Femur (tissue), 1 donor: ENCODE results near the gene TMEM53.
A peak's percentile ranks its signal among the peaks of the same experiment; 100 is the strongest.

Experiments used
- DNase-seq: peaks from one replicate; pipeline ENCODE4 v3.0.0-alpha.2; 2017

Gene TMEM53

DNA sequence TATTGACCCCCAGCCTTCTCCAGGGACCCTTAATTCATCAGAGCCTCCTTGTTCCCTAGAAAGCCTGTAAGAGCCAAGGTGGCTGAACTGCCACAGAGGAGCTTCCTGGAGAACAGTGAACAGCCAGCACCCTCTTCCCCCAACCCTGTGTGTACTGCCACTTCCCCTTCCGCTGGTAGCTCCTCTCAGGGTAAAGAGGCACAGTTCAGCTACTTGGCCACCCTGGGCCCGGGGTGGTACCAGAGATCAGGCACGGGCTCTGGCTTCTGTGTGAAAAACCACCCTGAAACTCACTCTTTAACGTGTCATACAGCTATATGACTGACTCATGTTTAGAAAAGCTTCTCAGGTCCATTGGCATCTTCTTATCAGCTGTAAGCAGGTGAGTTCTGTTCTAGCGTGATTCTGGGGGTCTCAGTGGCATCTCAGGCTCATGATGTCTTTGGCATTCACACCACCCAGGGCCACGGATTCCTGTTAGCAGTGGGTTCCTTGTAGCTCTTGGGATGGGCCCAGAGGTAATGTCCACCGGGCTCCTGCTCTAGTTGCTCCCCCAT is 22.6 kb upstream of the TMEM53 start:
- no peak for DNase-seq

DNA sequence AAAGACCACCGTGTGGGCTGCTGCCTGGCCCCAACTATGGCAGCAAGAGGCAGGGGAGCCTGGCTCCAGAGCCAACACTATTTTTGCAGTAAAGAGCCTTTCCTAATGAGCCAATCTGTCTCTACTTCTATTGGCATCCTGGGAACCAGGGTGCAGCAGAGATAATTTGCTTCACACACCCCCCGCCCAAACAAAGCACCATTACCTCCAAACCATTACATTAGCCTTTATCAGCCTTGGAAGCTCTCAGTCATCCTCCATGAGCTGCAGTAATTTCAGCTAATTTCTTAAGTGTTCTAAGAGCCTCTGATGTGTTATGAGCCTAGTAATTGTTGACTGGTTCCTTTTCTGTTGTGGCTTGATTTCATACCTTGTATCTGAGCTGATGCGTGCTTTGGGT is 21.8 kb upstream of the TMEM53 start:
- DNase-seq = no peak

DNA sequence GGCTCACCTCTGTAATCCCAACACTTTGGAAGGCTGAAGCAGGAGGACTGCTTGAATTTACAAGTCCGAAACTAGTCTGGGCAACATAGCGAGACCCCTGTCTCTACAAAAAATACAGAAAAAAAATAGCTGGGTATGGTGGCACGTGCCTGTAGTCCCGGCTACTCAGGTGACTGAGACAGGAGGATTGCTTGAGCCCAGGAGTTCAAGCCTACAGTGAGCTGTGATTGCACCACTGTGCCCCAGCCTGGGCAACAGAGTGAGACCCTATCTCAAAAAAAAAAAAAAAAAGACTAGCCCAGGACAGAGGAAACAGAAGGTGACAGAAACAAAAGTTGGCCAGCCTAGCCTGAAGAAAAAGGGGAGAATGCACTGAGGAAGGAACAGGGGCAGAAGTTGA is 21.4 kb upstream of the TMEM53 start:
- DNase-seq = no peak

DNA sequence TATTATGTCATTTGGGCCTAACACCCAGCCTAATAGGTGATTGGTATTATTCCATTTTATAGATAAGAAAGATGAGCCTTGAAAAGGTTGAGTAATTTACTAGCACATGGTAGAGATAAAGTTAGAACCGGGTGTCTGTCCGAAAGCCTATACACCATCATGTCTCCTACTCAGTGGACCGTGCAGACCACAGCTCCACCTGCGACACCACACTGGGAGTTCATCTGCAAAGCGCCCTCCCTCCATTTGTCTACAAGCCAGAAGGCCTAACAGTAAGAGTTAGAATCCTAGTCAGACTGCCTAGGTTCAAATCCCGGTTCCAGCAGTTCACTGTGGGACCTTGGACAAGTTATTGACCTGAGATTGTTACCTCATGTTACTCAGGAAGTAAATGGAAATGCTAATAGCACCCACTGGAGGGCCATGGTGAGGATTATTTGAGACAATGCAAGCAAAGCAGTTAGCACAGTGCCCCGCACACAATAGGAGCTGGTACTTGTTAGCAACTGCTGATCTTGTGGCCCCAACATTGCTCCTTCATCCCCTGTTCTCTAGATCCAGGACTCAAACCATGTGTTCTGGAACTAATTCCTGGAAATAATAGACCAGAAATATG is 20.7 kb upstream of the TMEM53 start:
- DNase-seq = no peak

DNA sequence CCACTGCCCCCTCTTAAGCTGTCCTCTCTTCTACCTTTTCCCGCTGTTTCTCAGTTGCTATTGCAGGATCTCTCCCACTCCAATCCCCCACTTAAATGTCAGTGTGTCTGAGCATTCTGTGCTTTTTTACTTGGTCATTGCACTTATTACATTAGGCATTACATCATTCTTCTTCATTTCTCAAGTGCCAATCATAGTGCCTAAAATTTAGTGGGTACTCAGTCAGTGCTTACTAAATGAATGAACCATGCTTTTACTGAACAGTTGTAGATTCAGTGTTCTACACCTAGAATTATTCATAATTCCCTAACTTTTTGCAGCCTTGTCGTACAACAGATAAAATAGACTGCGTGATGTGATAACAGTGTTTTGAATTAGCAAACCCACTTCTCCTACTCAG is 19.6 kb upstream of the TMEM53 start:
- no peak for DNase-seq

DNA sequence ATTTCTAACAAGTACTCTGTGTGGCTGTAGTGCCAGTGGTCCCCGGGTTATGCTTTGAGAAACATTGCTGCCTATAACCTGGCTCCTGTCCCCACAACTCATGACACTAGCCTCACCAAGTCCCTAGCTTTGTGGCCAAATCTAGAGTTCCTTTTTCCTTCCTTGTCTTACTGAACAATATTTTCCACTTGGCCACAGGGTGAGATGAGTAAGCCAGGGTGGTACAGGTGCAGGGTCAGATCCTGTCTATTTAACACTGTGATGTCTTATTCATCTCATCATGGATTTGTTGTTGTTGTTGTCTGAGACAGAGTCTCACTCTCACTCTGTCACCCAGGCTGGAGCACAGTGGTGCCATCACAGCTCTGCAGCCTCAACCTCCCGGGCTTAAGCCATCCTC is 18.9 kb upstream of the TMEM53 start:
- no peak for DNase-seq

DNA sequence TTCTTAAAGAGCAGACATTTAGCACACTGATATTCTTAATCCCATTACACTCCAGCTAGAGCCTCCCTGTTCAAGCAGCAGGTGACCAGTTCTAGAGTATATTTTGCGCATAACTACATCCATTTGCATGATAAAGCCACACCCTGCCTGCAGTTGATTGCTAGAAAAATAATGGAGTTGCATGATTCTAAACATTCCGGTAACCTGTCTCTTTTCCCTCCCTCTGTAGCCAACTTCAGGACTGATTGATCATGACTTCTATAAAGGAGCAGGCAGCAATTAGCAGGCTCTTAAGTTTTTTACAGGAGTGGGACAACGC is 15.1 kb upstream of the TMEM53 start:
- no peak for DNase-seq

DNA sequence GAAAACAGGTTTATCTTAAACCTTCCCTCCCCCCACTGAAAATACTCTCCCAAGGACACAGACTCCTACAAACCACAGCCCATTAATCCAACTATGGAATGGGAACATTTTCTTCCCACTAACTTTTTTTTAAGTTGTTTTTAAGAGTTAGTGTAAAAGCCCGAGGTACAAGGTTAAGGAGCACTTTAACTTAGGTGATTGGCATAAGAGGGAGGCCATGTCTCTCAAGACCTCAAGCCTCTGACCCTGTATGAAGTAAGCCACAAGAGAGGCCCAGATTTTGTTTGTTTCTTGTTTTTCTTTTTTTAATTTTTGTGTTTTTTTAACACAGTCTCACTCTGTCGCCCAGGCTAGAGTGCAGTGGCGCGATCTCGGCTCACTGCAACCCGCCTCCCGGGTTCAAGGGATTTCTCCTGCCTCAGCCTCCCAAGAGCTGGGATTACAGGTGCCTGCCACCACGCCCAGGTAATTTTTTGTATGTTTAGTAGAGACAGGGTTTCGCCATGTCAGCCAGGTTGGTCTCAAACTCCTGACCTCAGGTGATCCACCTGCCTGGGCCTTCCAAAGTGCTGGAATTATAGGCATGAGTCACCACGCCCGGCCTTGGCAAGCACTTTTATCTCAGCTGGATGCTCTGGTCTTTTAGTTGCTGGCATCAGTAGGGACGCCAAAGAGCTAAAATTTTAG is 14.6 kb upstream of the TMEM53 start:
- DNase-seq = no peak

DNA sequence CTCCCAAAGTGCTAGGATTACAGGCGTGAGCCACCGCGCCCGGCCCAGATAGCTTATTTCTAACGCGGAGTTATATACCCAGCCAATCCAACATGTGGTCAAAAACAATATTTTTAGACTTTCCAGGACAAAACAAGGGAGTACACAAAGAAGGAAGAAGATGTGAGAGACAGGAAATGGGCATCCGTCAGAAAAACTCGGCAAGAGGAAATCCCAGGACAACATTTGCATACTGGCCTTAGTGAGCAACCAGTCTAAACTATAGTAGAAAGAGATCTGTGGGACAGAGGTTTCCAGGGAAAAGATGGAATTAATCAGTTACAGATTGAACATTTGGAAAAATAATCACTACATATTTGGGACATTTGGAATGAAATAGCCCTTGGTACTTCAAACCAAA is 11.6 kb upstream of the TMEM53 start:
- DNase-seq = no peak

DNA sequence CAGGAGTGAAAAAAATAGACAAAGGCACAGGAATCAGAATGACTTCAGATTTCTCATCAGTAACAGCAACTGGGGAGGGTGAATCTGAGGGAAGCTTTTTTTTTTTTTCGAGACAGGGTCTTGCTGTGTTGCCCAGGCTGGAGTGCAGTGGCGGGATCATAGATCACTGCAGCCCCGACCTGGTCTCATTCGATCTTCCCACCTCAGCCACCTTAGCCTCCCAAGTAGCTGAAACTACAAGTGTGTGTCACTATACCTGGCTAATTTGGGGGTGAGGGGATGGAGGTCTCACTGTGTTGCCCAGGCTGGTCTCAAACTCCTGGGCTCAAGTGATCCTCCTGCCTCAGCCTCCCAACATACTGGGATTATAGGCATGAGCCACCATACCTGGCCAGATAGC is 10.9 kb upstream of the TMEM53 start:
- DNase-seq = no peak

DNA sequence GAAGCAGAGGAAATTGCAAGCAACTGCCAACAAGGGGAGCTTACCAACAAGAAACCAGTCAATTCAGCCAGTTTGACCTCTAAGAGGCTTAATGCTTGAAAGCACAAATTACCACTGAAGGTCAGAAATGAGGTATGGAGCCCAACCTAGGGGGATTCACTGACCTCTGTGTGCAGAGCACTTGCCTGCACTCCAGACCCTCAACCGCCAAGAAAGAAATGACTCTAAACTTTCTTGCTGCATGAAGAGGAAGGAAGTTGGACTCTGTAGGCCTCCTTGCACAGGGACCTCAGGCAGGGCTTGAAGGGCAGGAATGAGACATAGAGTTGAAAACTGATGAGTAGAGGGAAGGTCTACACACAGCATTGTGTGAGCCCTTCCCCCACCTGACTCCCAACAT is 10.2 kb upstream of the TMEM53 start:
- DNase-seq = no peak

DNA sequence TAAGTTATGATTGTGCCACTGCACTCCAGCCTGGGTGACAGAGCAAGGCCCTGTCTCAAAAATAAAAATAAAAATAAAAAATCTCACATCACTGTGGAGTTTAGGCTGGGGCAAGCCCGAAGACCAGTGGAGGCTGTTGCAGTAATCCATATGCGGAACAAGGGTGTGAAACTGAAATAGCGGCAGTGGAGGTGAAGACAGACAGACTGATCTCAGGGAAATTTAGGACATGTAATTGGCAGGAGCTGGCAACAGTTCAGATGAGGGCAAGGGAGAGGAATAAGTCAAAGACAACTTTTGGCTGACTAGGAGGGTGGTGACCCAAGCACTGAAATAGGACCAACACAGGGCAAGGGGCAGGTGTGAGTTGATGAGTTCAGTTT is 8.6 kb upstream of the TMEM53 start:
- DNase-seq = no peak

DNA sequence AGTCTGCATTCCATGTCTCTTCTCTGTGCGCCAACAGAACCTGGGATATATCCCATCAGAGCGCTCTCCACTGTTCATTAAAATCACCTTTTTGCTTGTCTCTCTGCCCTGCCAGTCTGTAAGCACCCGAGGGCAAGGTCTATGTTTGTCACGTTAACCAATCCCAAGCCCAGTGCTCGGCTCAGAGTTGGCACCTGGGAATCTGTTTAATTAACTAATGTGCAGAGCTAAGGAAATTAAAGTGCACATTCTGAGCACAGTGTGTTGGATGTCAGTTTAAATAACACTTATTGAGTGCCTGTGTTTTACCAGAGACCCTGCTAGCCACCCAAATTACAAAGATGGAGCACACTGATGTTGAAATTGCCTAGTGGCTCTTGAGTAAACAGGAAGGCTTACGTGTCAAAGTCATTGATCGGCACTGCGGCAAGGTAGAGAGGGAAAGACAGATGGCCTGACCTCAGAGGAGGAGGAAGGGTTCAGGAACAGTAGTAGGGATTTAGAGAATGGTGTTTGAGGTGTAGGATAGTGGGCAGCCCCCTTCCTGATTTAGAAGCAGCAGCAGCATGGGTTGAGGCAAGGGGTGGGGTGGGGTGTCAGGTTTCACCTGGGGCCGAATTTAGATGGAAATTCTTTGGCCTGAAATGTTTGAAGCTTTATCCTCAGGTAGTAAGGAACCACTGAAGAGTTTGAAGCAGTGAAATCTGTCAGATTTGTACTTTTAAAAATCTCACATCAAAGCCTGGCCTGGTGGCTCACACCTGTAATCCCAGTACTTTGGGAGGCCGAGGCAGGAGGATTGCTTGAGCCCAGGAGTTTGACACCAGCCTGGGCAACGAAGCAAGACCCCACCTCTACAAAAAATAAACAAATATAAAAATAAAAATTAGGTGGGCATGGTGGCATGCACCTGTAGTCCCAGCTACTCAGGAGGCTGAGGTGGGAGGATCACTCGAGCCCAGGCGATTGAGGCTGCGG is 7.9 kb upstream of the TMEM53 start:
- DNase-seq = no peak

DNA sequence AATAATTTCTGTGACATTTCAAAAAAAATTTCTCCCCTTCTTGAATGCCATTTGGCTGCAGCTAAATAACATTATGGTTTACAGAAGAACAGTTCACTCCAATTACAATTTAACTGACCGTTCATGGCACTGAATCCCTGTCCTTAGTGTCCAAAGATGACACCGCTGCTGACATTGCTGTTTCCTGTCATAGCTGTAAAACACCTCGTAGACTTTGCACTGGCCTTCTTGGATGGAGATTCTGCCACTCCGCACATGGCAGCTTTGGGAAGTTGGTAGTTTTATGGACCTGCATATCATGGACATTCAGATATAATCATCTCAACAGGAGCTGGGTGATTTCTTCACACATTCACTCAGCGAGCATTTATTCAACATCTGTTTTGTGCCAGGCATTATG is 5.2 kb upstream of the TMEM53 start:
- no peak for DNase-seq

DNA sequence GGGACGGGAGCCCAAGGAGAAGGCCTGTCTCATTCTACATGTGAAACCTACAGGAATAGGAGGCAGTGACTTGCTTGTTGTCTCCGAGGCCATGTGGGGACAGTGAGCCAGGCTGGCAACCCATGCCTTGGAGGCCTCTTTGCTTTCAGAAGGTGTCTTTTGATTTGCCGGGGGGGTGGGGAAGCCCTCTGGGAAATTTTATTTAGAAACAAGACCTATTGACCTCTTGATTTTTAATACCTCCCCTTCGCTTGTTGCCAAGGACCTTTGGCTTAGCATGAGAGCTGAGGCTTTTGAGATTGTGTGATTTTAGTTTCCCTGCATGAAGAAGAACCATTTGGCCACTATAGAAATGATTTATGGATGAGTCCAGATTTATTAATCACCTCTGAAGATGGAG is 4.3 kb upstream of the TMEM53 start:
- DNase-seq = no peak

DNA sequence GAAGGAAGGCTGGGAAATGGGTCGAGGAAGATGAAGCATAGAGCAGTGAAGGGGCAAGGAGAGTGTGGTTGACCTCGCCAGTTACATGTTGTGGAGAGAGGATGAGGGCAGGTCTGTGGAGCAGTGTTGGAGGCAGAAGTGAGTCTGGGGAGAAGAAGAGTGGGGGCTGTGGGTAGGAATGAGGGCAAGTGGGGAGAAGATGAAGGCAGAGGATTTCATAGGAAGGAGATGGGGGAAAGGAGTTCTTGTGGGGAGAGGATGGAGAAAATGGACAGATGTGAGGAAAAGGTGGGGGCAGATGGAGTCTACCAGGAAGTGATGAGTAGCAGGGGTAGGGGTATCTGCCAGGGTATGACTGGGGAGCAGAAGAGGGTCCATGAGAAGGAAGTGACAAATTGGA is 3.8 kb upstream of the TMEM53 start:
- no peak for DNase-seq

DNA sequence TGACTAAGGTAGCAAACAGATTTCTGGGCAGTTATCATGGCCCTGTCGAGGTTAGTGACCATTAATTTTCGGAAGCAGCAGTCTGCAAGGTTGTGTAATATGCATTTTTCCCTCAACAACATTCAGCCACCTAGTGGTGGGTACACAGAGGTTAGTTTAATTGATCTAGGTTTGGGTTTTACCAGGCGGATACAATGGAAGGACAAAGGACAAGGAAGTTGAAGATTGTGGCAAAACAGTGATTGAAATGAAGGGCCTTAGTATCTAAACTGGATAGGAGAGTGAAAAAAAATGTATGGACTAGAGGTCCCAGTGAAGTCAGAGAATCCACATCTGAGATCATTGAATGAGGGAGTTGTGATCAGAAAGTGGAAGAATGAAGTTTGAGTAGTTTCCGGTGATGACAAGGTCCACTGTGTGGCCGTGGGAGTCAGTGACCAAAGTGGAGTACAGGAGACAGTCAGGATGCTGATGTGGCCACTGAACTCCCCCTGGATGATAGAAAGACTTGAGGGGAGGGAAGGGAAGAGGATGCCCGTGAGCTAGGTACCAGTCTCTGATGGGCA is 3.0 kb upstream of the TMEM53 start:
- no peak for DNase-seq

DNA sequence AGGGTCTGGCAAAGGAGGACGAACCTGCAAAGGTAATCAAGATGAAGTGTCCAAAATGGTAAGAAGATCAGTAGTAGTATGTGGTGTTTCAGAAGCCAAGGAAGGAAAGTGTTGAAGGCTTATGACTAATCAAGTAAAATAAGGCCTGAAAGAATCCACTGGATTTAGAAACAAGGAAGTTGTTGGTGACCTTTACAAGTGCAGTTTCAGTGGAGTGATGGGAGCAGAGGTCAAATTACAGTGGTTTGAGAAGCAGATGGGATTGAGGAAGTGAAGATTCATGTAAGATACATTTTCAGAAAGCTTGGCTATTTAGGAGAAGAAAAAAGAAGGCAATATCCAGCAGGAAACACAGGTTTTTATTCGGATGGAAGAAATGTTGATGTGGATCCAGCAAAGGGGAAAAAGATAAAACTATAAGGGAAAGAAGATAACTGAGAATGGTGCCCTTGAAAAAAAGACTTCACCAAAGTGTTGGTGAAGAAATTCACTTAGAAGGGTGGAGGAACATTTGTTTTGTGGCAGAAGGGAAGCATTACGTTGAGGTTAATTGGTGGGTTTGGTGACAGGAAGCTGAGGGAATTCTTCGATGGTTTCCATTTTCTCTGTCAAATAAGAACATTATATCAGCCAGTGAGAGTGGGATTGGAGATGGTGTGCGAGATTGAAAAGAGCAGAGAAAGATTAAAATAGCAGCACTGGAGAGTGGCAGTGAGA is 2.4 kb upstream of the TMEM53 start:
- no peak for DNase-seq

DNA sequence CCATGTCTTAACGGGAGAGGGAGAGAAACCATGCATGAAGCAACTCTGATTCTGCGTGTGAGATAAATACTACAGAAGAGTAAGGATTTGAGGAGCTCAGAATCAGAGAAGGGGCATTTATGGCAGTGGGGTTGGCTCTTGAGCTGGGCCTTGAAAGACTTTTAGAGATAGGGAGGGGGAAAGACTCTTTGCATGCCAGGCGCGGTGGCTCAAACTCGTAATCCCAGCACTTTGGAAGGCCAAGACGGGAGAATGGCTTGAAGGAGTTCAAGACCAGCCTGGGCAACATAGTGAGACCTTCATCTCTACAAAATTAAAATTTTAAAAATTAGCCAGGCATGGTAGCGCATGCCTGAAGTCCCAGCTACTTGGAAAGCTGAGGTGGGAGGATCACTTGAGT is 905 bp upstream of the TMEM53 start:
- DNase-seq = no peak

DNA sequence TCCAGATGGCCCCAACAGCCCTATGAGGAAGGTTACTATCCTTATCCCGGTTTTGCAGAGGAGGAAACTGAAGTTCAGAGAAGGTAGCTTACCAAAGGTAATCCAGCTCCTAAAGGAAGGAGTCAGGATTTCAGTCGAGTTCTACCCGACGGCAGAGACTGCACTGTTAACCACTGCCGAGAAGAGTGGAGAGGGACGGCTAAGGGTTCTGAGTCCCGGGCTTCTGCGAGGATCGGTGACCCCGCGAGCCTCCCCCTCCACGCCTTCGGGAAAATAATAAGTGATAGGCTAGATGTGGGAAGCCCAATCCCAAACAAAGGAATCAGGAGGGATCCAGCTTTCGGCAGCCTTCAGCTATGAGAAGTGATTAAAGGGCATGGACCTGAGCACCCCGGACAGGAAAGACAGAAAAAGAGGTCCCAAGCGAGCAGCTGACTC is 587 bp downstream of the TMEM53 start:
- no peak for DNase-seq

DNA sequence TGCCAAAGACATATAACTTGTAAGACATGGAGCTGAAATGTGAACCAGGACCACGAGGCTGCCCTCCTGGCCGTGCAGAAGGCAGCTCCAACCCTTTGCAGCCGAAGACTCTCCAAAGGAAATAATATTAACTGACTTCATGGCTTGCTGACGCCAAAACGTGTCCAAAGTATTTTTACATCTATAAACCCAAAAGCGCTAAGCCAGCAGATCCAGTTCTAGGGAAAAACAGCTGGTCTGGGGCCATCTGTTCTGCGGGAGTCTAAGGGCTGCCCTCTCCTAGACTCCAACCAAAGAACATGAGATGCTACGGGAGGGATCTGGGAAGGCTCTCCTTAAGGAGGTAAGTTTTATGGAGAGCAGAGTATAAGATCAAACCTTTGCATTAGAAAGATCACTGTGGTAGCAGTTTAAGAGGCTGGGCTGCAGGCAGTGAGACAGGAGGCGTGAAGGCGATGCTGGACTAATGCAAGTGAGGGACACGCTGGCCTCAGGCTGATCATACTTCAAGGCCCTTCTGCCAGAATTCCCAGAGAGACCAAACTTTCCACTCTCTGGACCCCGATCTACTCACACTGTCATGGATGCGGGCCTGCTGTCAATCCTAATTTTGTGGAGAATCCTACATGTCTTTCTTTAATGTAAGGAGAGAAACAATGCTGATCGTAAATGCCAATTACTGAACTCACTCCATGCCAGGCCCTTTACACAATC is 1.2 kb downstream of the TMEM53 start:
- peak; percentile 40 for DNase-seq
